CD14-positive monocyte (primary cell): ENCODE results near the gene LRRC4C. TPM values are rescaled to one million over a fixed set of nuclear protein-coding genes. Genes with fewer than 3 reads are reported as not detected.

Experiments
- DNase-seq, 3 donors: peaks; one replicate each; pipeline ENCODE4 v3.0.0-alpha.2; 2011 to 2022
- H2AFZ ChIP-seq: 2 replicates; pipeline ENCODE4 v1.6.0; 2012; ENCODE audit warnings: mild to moderate bottlenecking, low read depth, low read length, inconsistent platforms; ENCODE audit not compliant: insufficient read depth, poor library complexity, severe bottlenecking
- H3K27ac ChIP-seq, 2 donors: 1 replicate in 1 of 2; 2 replicates in 1 of 2; pipeline ENCODE4 v1.5.1; 2012 to 2013; ENCODE audit warnings: low read length in 2 of 2, control low read depth in 1 of 2, inconsistent platforms in 1 of 2, low read depth in 1 of 2, mild to moderate bottlenecking in 1 of 2
- H3K27me3 ChIP-seq, 2 donors: one replicate each; pipeline versions ENCODE4 v1.6.0 to v1.6.1; 2011 to 2013; ENCODE audit warnings: low read length in 2 of 2; ENCODE audit not compliant: control insufficient read depth in 2 of 2, insufficient read depth in 2 of 2
- H3K36me3 ChIP-seq, 2 donors: replicated peaks in 1 of 2; 1 replicate in 1 of 2; 2 replicates in 1 of 2; pipeline versions ENCODE4 v1.5.1 to v1.6.1; 2012 to 2013; ENCODE audit warnings: low read length in 2 of 2, control low read depth in 1 of 2, inconsistent platforms in 1 of 2, mild to moderate bottlenecking in 1 of 2; ENCODE audit not compliant: insufficient read depth in 2 of 2, control insufficient read depth in 1 of 2
- H3K4me1 ChIP-seq, 2 donors: 1 replicate in 1 of 2; 2 replicates in 1 of 2; pipeline versions ENCODE4 v1.5.1 to v1.6.1; 2012 to 2013; ENCODE audit warnings: low read length in 2 of 2, control low read depth in 1 of 2, inconsistent platforms in 1 of 2, mild to moderate bottlenecking in 1 of 2, moderate library complexity in 1 of 2; ENCODE audit not compliant: insufficient read depth in 2 of 2, control insufficient read depth in 1 of 2
- H3K4me2 ChIP-seq: replicated peaks from 2 replicates; pipeline ENCODE3; 2012; ENCODE audit warnings: low read length, moderate library complexity, mild to moderate bottlenecking; ENCODE audit not compliant: poor library complexity, severe bottlenecking; ENCODE audit errors: extremely low read depth
- H3K4me3 ChIP-seq, 3 experiments: fragments of 200-600 bp in 1 of 3; sonication (generic) in 1 of 3; replicated peaks in 1 of 3; 1 replicate in 2 of 3; 2 replicates in 1 of 3; pipeline ENCODE4 v1.5.1; 2011 to 2013; ENCODE audit warnings: low read length in 3 of 3, mild to moderate bottlenecking in 3 of 3, control low read depth in 2 of 3, low read depth in 2 of 3, inconsistent platforms in 1 of 3, moderate library complexity in 1 of 3
- H3K79me2 ChIP-seq: 2 replicates; pipeline ENCODE4 v1.6.0; 2012; ENCODE audit warnings: mild to moderate bottlenecking, control low read depth, inconsistent platforms, low read length, moderate library complexity; ENCODE audit not compliant: insufficient read depth
- H3K9ac ChIP-seq: 2 replicates; pipeline ENCODE4 v1.6.0; 2017; ENCODE audit warnings: low read length, mild to moderate bottlenecking; ENCODE audit not compliant: insufficient read depth, poor library complexity, severe bottlenecking
- H3K9me3 ChIP-seq, 2 donors: replicated peaks in 1 of 2; 1 replicate in 1 of 2; 2 replicates in 1 of 2; pipeline versions ENCODE4 v1.5.1 to v1.6.1; 2012 to 2013; ENCODE audit warnings: low read length in 2 of 2, control low read depth in 1 of 2; ENCODE audit not compliant: control insufficient read depth in 1 of 2, insufficient read depth in 1 of 2
- H4K20me1 ChIP-seq: 2 replicates; pipeline ENCODE4 v1.6.0; 2012; ENCODE audit warnings: mild to moderate bottlenecking, low read length, control low read depth, moderate library complexity; ENCODE audit not compliant: insufficient read depth
- H3K27ac Mint-ChIP-seq, 7 donors: one replicate each; pipeline ENCODE4 v1.8.0; 2020; ENCODE audit warnings: mild to moderate bottlenecking in 7 of 7, mixed read lengths in 7 of 7, moderate library complexity in 6 of 7, inconsistent platforms in 2 of 7
- H3K27me3 Mint-ChIP-seq, 3 donors: one replicate each; pipeline ENCODE4 v1.8.0; 2021 to 2022; ENCODE audit warnings: low read depth in 3 of 3, mild to moderate bottlenecking in 3 of 3, mixed read lengths in 3 of 3, moderate library complexity in 3 of 3, inconsistent platforms in 1 of 3
- H3K36me3 Mint-ChIP-seq, 2 donors: one replicate each; pipeline ENCODE4 v1.8.0; 2020; ENCODE audit warnings: mixed read lengths in 2 of 2, inconsistent platforms in 1 of 2, mild to moderate bottlenecking in 1 of 2
- H3K4me1 Mint-ChIP-seq: one replicate; pipeline ENCODE4 v1.8.0; 2020; ENCODE audit warnings: mild to moderate bottlenecking, mixed read lengths
- H3K4me3 Mint-ChIP-seq, 2 donors: one replicate each; pipeline ENCODE4 v1.8.0; 2020; ENCODE audit warnings: mild to moderate bottlenecking in 2 of 2, mixed read lengths in 2 of 2, moderate library complexity in 1 of 2
- H3K9me3 Mint-ChIP-seq, 7 donors: one replicate each; pipeline ENCODE4 v1.8.0; 2020 to 2022; ENCODE audit warnings: mixed read lengths in 7 of 7, mild to moderate bottlenecking in 6 of 7, moderate library complexity in 6 of 7, inconsistent platforms in 2 of 7
- CTCF ChIP-seq: fragments of 200-600 bp; IDR thresholded peaks from one replicate; pipeline ENCODE4 v1.8.0; 2022; ENCODE audit warnings: antibody characterized with exemption, mild to moderate bottlenecking
- WGBS: methylation state at CpG from one replicate; pipeline ENCODE4 v1.1.5; 2013; ENCODE audit warnings: missing lambda C conversion rate; ENCODE audit not compliant: insufficient coverage; 5-methylcytosine and 5-hydroxymethylcytosine counted together
- intact Hi-C, 2 donors: fragments of 100-400 bp; cut with micrococcal nuclease; formaldehyde crosslinking; loops; one replicate each; pipeline versions ENCODE4 v1.15.0 to v1.15.1; 2023
- polyA plus RNA-seq, 3 donors: library from polyadenylated mRNA; depleted of rRNA in 1 of 3; unstranded in 2 of 3; stranded (reverse) in 1 of 3; fragments of 300-500 nt in 2 of 3; fragments of >200 nt in 1 of 3; fragmentation: Illumina TruSeq in 2 of 3; gene quantifications; 1 replicate in 2 of 3; 2 replicates in 1 of 3; pipeline ENCODE4 v1.2.3, GENCODE V29; 2012 to 2021

The LRRC4C gene
- polyA plus RNA-seq, 3 donors, result not detected

- WGBS, result 63% methylated on average over 4 of the region's 5 CpGs
- no peaks in the 10 kb centered on the region for H4K20me1 ChIP-seq
- no peaks in the 10 kb centered on the region for H3K79me2 ChIP-seq
- no peak overlapping the region for H3K4me3 ChIP-seq
- H3K9me3 ChIP-seq, result no peaks in the 10 kb centered on the region
- H3K9me3 Mint-ChIP-seq, result no peaks in the 10 kb centered on the region
- no peak overlapping the region for H3K9ac ChIP-seq
- no peaks in the 10 kb centered on the region for H3K4me1 Mint-ChIP-seq
- H3K4me2 ChIP-seq, result no peak overlapping the region
- no peak overlapping the region for H3K4me3 Mint-ChIP-seq
- H3K27me3 Mint-ChIP-seq, result peaks cover 0 to 2% (median 0%) of the 10 kb centered on the region in 3 donors
- no peaks in the 10 kb centered on the region for H3K36me3 ChIP-seq
- intact Hi-C loops, result no loop called here
- no peak overlapping the region for H3K27ac Mint-ChIP-seq
- no peak for DNase-seq
- TF ChIP-seq CTCF, result no peak
- no peak overlapping the region for H2AFZ ChIP-seq
- H3K27ac ChIP-seq, result no peak overlapping the region
- no peaks in the 10 kb centered on the region for H3K36me3 Mint-ChIP-seq
- H3K27me3 ChIP-seq, result no peaks in the 10 kb centered on the region
- H3K4me1 ChIP-seq, result no peaks in the 10 kb centered on the region
Observed at GRCh38 chr11:41431784-41432183, 27.7 kb downstream of the LRRC4C start.

GRCh38 chr11:41419901-41420300 is 39.6 kb downstream of the LRRC4C start:
- no peaks in the 10 kb centered on the region for H3K4me1 Mint-ChIP-seq
- Histone ChIP-seq H3K27ac (no peak overlapping the region), H3K79me2 (no peaks in the 10 kb centered on the region), H2AFZ (no peak overlapping the region), H3K4me3 (no peak overlapping the region), H3K36me3 (no peaks in the 10 kb centered on the region), H3K9ac (no peak overlapping the region), H4K20me1 (no peaks in the 10 kb centered on the region), H3K27me3 (no peaks in the 10 kb centered on the region), H3K4me2 (no peak overlapping the region), H3K9me3 (no peaks in the 10 kb centered on the region), H3K4me1 (no peaks in the 10 kb centered on the region)
- peaks cover 0 to 2% (median 0%) of the 10 kb centered on the region in 7 donors for H3K9me3 Mint-ChIP-seq
- H3K4me3 Mint-ChIP-seq, result no peak overlapping the region
- intact Hi-C loops, result no loop called here
- no CpG with 5 or more reads among the region's 4 CpGs for WGBS
- TF ChIP-seq CTCF, result no peak
- DNase-seq, result no peak
- H3K27ac Mint-ChIP-seq, result no peak overlapping the region
- no peaks in the 10 kb centered on the region for H3K36me3 Mint-ChIP-seq
- peaks cover 0 to 1% (median 0%) of the 10 kb centered on the region in 3 donors for H3K27me3 Mint-ChIP-seq
